NB4 (cell line): ENCODE data around the gene DNAI4.
A peak's percentile ranks its signal among the peaks of the same experiment; 100 is the strongest.
"Not testable (repeated sequence)": the region's sequence is repeated elsewhere in the genome, so short reads cannot be mapped to it uniquely, and the experiment has no call there.

Experiments used
- DNase-seq: peaks from one replicate; pipeline ENCODE4 v3.0.0; 2010; ENCODE audit warnings: low read depth
- H3K4me3 ChIP-seq: one replicate; pipeline ENCODE4 v1.5.1; 2011; ENCODE audit warnings: mild to moderate bottlenecking, low read depth, low read length, moderate library complexity
- MYC ChIP-seq: IDR thresholded peaks from 2 replicates; pipeline ENCODE4 v1.6.1; 2011; ENCODE audit warnings: low read depth, low read length
- POLR2A ChIP-seq: IDR thresholded peaks from 2 replicates; pipeline ENCODE4 v1.6.1; 2011; ENCODE audit warnings: mild to moderate bottlenecking; ENCODE audit not compliant: insufficient read length; ENCODE audit errors: extremely low read depth
- TF ChIP-seq, protein P1 (sequence below): IDR thresholded peaks from one replicate; pipeline ENCODE4 v1.5.1; 2012; ENCODE audit warnings: low read depth, low read length
- TF ChIP-seq, protein P2 (sequence below): IDR thresholded peaks from 2 replicates; pipeline ENCODE4 v1.6.1; 2011; ENCODE audit warnings: low read depth, low read length

DNAI4 gene, protein sequence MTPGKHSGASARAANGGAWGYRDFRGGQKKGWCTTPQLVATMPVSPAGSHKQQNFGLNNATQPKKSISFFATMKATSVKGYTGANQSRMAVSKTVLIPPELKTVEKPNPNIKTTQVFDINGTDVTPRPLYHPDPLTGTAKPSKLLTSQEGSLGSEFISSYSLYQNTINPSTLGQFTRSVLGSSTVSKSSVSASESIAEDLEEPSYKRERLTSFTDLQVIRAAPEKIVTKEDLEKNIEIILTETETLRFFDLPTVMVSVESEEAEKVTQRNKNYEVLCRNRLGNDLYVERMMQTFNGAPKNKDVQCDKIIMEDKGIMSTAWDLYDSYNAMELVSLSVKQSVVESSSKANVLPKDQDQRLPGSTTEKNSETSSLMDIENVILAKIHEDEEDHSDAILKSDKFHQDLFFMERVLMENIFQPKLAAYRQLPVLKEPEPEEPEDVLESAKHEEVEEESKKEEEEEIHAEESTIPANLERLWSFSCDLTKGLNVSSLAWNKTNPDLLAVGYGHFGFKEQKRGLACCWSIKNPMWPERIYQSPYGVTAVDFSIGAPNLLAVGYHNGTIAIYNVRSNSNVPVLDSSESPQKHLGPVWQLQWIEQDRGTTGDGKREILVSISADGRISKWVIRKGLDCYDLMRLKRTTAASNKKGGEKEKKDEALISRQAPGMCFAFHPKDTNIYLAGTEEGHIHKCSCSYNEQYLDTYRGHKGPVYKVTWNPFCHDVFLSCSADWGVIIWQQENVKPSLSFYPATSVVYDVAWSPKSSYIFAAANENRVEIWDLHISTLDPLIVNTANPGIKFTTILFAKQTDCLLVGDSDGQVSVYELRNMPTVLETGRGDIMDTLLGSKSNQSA

DNA sequence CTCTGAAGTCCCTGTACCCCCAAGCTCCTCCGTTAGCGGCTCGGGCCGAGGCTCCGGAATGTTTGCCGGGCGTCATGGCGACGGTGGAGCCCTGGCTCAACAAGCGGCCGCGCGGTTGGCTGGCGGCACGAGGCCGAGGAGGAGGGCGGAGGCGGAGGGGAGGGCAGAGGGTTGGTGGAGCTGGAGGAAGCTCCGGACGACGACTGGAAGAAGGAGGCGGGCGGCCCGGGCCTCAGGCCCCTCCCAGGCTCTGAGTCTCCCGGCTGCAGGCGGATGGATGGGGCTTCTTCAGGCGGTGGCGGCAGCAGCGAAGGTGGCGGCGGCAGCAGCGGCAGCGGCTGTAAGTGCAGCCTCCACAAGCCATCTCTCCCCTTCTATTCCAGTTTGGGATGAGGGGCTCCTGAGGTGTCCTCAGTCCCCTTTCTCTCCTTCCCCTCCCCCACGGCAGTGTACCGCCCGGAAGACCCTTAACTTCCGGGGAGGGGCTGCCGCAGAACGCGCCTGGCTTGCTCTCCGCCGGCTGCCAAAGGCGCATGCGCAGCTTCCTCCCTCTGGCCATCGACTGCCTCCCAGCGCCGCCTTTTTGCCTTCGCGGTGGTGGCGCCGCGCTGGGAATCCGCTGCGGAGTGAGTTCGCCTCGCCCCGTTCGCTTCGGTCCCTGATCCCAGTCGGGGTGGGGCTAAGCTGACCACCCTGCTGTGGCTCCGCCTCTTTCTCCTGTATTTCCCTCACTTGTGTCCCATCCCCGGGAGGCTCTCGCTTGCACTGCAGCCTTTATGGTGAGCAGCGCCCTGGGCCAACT lies at the start of gene DNAI4, which contains the start of gene MIER1:
Gene DNAI4, minus strand, starts transcription at position 101 of the 802 bp plus-strand sequence. Its CDS starts 25 bp downstream, at position 76.
Gene MIER1, plus strand, starts transcription at position 235 of the 802 bp plus-strand sequence. Its CDS starts 39 bp downstream, at position 274.
- H3K4me3 ChIP-seq = peak within 1 kb of the TSS; percentile 90
- peak; percentile 96 for DNase-seq
- peak; percentile 66 for TF ChIP-seq POLR2A
- TF ChIP-seq, protein P1, sequence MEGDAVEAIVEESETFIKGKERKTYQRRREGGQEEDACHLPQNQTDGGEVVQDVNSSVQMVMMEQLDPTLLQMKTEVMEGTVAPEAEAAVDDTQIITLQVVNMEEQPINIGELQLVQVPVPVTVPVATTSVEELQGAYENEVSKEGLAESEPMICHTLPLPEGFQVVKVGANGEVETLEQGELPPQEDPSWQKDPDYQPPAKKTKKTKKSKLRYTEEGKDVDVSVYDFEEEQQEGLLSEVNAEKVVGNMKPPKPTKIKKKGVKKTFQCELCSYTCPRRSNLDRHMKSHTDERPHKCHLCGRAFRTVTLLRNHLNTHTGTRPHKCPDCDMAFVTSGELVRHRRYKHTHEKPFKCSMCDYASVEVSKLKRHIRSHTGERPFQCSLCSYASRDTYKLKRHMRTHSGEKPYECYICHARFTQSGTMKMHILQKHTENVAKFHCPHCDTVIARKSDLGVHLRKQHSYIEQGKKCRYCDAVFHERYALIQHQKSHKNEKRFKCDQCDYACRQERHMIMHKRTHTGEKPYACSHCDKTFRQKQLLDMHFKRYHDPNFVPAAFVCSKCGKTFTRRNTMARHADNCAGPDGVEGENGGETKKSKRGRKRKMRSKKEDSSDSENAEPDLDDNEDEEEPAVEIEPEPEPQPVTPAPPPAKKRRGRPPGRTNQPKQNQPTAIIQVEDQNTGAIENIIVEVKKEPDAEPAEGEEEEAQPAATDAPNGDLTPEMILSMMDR = no peak
- TF ChIP-seq, protein P2, sequence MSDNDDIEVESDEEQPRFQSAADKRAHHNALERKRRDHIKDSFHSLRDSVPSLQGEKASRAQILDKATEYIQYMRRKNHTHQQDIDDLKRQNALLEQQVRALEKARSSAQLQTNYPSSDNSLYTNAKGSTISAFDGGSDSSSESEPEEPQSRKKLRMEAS = peak; percentile 33
- TF ChIP-seq MYC = 0 out of 2 replicates have a peak, but pooled peaks have one; percentile 33

DNA sequence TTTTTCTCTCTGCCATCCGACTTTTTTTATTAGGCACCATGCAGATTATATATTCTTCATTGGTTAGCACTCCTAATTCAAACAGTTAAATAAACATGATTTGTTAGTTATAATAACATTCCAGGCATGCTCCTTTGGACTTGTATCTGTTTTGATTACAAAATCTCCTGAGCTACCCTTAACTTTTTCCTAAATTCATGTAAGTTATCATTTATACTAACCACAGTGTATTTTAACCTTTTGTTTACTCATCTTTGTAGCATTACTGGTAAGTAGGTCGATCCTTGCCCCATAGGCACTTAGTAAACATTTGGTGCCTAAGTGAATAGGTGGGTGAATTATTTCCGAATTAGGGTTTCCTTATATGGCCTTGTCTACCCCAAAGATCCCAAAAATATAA lies 43.9 kb upstream of the DNAI4 start:
- no peak overlapping the region for H3K4me3 ChIP-seq
- TF ChIP-seq MYC (no peak), POLR2A (no peak)
- TF ChIP-seq, protein P1 = no peak
- TF ChIP-seq, protein P2 = no peak
- DNase-seq = no peak

DNA sequence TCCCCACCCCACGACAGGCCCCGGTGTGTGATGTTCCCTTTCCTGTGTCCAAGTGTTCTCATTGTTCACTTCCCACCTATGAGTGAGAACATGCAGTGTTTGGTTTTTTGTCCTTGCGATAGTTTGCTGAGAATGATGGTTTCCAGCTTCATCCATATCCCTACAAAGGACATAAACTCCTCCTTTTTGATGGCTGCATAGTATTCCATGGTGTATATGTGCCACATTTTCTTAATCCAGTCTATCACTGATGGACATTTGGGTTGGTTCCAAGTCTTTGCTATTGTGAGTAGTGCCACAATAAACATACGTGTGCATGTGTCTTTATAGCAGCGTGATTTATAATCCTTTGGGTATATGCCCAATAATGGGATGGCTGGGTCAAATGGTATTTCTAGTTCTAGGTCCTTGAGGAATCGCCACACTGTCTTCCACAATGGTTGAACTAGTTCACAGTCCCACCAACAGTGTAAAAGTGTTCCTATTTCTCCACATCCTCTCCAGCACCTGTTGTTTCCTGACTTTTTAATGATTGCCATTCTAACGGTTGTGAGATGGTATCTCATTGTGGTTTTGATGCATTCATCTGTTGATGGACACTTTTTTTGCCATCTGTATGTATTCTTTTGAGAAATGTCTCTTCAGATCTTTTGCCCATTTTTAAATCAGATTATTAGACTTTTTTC lies 41.7 kb upstream of the DNAI4 start:
- H3K4me3 ChIP-seq, DNase-seq: not testable (repeated sequence)

DNA sequence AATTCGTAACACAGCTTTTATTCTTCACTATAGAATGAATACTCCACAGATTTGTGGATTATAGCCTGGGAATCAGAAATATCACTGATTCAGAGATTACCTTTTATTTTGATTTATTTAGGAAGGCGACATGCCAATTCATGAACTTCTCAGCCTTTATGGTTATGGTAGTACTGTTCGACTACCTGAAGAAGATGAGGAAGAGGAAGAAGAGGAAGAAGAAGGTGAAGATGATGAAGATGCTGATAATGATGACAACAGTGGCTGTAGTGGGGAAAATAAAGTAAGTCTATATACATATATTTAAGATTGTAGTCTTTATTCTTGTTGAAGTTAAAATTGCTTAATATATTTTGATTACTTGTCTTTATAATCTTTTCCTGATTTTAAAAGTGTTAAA lies 33.3 kb upstream of the DNAI4 start:
- TF ChIP-seq POLR2A = no peak
- TF ChIP-seq, protein P1 = no peak
- TF ChIP-seq, protein P2 = no peak
- TF ChIP-seq MYC = no peak
- H3K4me3 ChIP-seq = no peak overlapping the region
- no peak for DNase-seq

DNA sequence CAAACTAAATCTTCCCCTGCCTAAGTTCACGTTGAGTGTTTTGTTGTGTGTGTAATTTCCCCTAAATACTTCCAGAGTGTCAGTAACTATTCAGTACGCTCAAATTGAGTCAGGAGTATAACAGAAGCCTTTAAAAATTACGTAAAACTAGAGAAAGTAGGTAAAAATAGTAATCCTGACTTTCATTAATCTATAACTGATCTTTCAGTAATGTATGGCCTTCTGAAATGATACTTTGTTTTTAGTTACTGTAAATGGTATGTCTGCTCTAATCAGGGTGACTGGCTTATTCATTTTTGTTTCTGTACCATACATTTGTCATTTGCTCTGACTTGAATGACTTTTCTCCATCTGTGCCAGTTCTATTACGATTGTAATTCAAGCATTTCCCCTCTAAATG lies 29.6 kb upstream of the DNAI4 start:
- no peak overlapping the region for H3K4me3 ChIP-seq
- TF ChIP-seq, protein P1 = no peak
- no peak for TF ChIP-seq POLR2A
- no peak for DNase-seq

DNA sequence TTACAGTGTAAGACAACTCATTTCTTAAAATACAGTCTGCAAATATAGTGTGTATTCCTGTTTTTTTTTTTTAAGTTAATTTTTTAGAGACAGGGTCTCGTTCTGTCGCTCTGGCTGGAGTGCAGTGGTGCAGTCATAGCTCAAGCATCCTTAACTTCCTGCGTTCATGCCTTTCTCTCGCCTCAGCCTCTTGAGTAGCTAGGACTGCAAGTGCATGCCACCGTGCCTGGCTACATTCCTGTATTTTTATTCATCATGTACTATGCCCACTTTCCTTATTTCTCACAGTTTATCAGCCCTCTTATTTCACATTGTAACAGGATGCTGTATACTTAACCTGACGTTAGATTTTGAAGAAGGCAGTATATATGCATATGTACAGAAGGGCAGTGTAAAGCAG lies 26.9 kb upstream of the DNAI4 start:
- no peak overlapping the region for H3K4me3 ChIP-seq
- TF ChIP-seq, protein P1 = no peak
- TF ChIP-seq, protein P2 = no peak
- TF ChIP-seq MYC (no peak), POLR2A (no peak)
- no peak for DNase-seq
